SK-N-SH (cell line): ENCODE measurements around the gene GABRB1. TPM values are rescaled to one million over a fixed set of nuclear protein-coding genes. Genes with fewer than 3 reads are reported as not detected.

Source experiments
- CTCF ChIA-PET: fragments of 300-600, 350-600 bp; formaldehyde crosslinking; extraction: SDS; loops from one replicate; lab custom pipeline; 2021; lab: Yijun Ruan, JAX
- POLR2A ChIA-PET: fragments of 350-600 bp; sonication (Branson Sonifier 250); formaldehyde crosslinking; extraction: SDS; loops from one replicate; lab custom pipeline; 2020; ENCODE audit warnings: antibody characterized with exemption, inconsistent platforms; lab: Yijun Ruan, JAX
- DNase-seq: peaks from one replicate; pipeline ENCODE4 v3.0.0; 2012
- H2AFZ ChIP-seq: fragments of 200-600 bp; sonication (generic); 2 replicates; pipeline ENCODE4 v1.8.1; 2016; ENCODE audit warnings: antibody characterized with exemption, mild to moderate bottlenecking, low read depth
- H3F3A ChIP-seq: fragments of 200-600 bp; sonication (generic); replicated peaks from 2 replicates; pipeline ENCODE3; 2016; ENCODE audit warnings: antibody characterized with exemption, mild to moderate bottlenecking; ENCODE audit not compliant: insufficient read depth
- H3K27ac ChIP-seq, 2 experiments: fragments of 200-500 bp in 1 of 2; fragments of 200-600 bp in 1 of 2; sonication (Bioruptor generic) in 1 of 2; sonication (generic), shearing (Covaris generic) in 1 of 2; 2 replicates each; pipeline versions ENCODE4 v1.5.1 to v1.6.1; 2014 to 2016; ENCODE audit warnings: low read depth in 2 of 2, inconsistent platforms in 1 of 2, low read length in 1 of 2, mild to moderate bottlenecking in 1 of 2, mixed read lengths in 1 of 2
- H3K27me3 ChIP-seq: fragments of 200-600 bp; sonication (generic), shearing (Covaris generic); 2 replicates; pipeline ENCODE4 v1.6.1; 2016; ENCODE audit warnings: mixed run types; ENCODE audit not compliant: insufficient read depth
- H3K36me3 ChIP-seq, 2 experiments: fragments of 200-500 bp in 1 of 2; fragments of 200-600 bp in 1 of 2; sonication (Bioruptor generic) in 1 of 2; sonication (generic) in 1 of 2; replicated peaks in 1 of 2; 2 replicates each; pipeline versions ENCODE3 to v1.5.1; 2014 to 2016; ENCODE audit warnings: low read length in 1 of 2, mild to moderate bottlenecking in 1 of 2; ENCODE audit not compliant: insufficient read depth in 2 of 2, control insufficient read depth in 1 of 2
- H3K4me1 ChIP-seq, 2 experiments: fragments of 200-500 bp in 1 of 2; fragments of 200-600 bp in 1 of 2; sonication (Bioruptor generic) in 1 of 2; sonication (generic), shearing (Covaris generic) in 1 of 2; 2 replicates each; pipeline versions ENCODE4 v1.5.1 to v1.6.1; 2014 to 2016; ENCODE audit warnings: low read depth in 1 of 2, low read length in 1 of 2, mixed run types in 1 of 2; ENCODE audit not compliant: insufficient read depth in 2 of 2, control insufficient read depth in 1 of 2
- H3K4me2 ChIP-seq: fragments of 200-600 bp; sonication (generic), shearing (Covaris generic); 2 replicates; pipeline ENCODE4 v1.6.1; 2017; ENCODE audit warnings: mixed run types
- H3K4me3 ChIP-seq, 2 experiments: fragments of 200-500 bp in 1 of 2; fragments of 200-600 bp in 1 of 2; sonication (Bioruptor generic) in 1 of 2; sonication (generic), shearing (Covaris generic) in 1 of 2; 2 replicates each; pipeline versions ENCODE4 v1.5.1 to v1.8.1; 2014 to 2016; ENCODE audit warnings: low read depth in 2 of 2, inconsistent platforms in 1 of 2, low read length in 1 of 2, mild to moderate bottlenecking in 1 of 2, mixed read lengths in 1 of 2, moderate library complexity in 1 of 2
- H3K79me2 ChIP-seq: fragments of 200-600 bp; sonication (generic); 2 replicates; pipeline ENCODE4 v1.8.1; 2017; ENCODE audit warnings: mild to moderate bottlenecking; ENCODE audit not compliant: insufficient read depth
- H3K9ac ChIP-seq: fragments of 200-600 bp; sonication (generic); 2 replicates; pipeline ENCODE4 v1.6.1; 2017; ENCODE audit warnings: mixed run types
- H3K9me2 ChIP-seq: fragments of 200-600 bp; sonication (generic); 2 replicates; pipeline ENCODE4 v1.6.1; 2017; ENCODE audit warnings: mixed run types
- H3K9me3 ChIP-seq: fragments of 200-600 bp; sonication (generic); 2 replicates; pipeline ENCODE4 v1.6.1; 2017; ENCODE audit warnings: mixed run types, mild to moderate bottlenecking, moderate library complexity
- H4K20me1 ChIP-seq: fragments of 200-600 bp; sonication (generic); 2 replicates; pipeline ENCODE4 v1.6.1; 2017; ENCODE audit warnings: mild to moderate bottlenecking, mixed run types; ENCODE audit not compliant: insufficient read depth
- FOSL2 ChIP-seq: IDR thresholded peaks from 2 replicates; pipeline ENCODE4 v1.4.0; 2012; ENCODE audit warnings: low read depth, mild to moderate bottlenecking, moderate library complexity, borderline replicate concordance
- FOXJ3 ChIP-seq: sonication (generic); formaldehyde crosslinking; IDR thresholded peaks from 2 replicates; pipeline ENCODE4 v1.5.1; 2020; ENCODE audit warnings: mild to moderate bottlenecking, missing genetic modification reagents
- FOXM1 ChIP-seq: IDR thresholded peaks from 2 replicates; pipeline ENCODE4 v1.4.0; 2012; ENCODE audit warnings: low read depth, mild to moderate bottlenecking
- GATA2 ChIP-seq: sonication (generic); formaldehyde crosslinking; IDR thresholded peaks from 2 replicates; pipeline ENCODE4 v1.5.0; 2020; ENCODE audit warnings: mild to moderate bottlenecking, missing genetic modification reagents
- JUND ChIP-seq: IDR thresholded peaks from 2 replicates; pipeline ENCODE4 v1.4.0; 2012
- MXI1 ChIP-seq: IDR thresholded peaks from 2 replicates; pipeline ENCODE4 v1.6.1; 2012; ENCODE audit warnings: mild to moderate bottlenecking, low read depth, low read length, improper control_type of control experiment
- NRF1 ChIP-seq: IDR thresholded peaks from 2 replicates; pipeline ENCODE4 v1.6.1; 2012; ENCODE audit warnings: low read depth, mild to moderate bottlenecking, low read length
- POLR2AphosphoS5 ChIP-seq: IDR thresholded peaks from 2 replicates; pipeline ENCODE4 v1.6.1; 2012; ENCODE audit warnings: low read depth, low read length
- RAD21 ChIP-seq: IDR thresholded peaks from 2 replicates; pipeline ENCODE4 v1.6.1; 2012; ENCODE audit warnings: mild to moderate bottlenecking, low read length
- RCOR1 ChIP-seq: fragments of 150-350 bp; IDR thresholded peaks from 2 replicates; pipeline ENCODE4 v1.6.1; 2017; ENCODE audit warnings: antibody characterized with exemption, low read length
- RFX5 ChIP-seq: IDR thresholded peaks from 2 replicates; pipeline ENCODE4 v1.6.1; 2012; ENCODE audit warnings: mild to moderate bottlenecking, improper control_type of control experiment, low read length
- RXRA ChIP-seq: IDR thresholded peaks from 2 replicates; pipeline ENCODE4 v1.4.0; 2012; ENCODE audit warnings: low read depth, mild to moderate bottlenecking, borderline replicate concordance
- SMC3 ChIP-seq: IDR thresholded peaks from 2 replicates; pipeline ENCODE4 v1.6.1; 2012; ENCODE audit warnings: low read depth, low read length, improper control_type of control experiment
- TCF12 ChIP-seq: IDR thresholded peaks from 2 replicates; pipeline ENCODE4 v1.4.0; 2012
- TEAD4 ChIP-seq: IDR thresholded peaks from 2 replicates; pipeline ENCODE4 v1.4.0; 2012; ENCODE audit warnings: mild to moderate bottlenecking, borderline replicate concordance; ENCODE audit not compliant: insufficient read depth
- polyA plus RNA-seq, 3 experiments: library from polyadenylated mRNA; depleted of rRNA; stranded (reverse); fragments of >200 nt; gene quantifications; 2 replicates each; pipeline ENCODE4 v1.2.3, GENCODE V29; 2012
- TF ChIP-seq, protein P1 (sequence below): fragments of 150-350 bp; IDR thresholded peaks from 2 replicates; pipeline ENCODE4 v1.6.1; 2016; ENCODE audit warnings: mild to moderate bottlenecking, low read depth, low read length
- TF ChIP-seq, protein P2 (sequence below): IDR thresholded peaks from 2 replicates; pipeline ENCODE4 v1.6.1; 2012; ENCODE audit warnings: mild to moderate bottlenecking, low read depth, low read length, moderate library complexity
- TF ChIP-seq, protein P3 (sequence below): fragments of 200-600 bp; sonication (generic); IDR thresholded peaks from 2 replicates; pipeline ENCODE4 v1.6.1; 2017; ENCODE audit warnings: antibody characterized with exemption, mild to moderate bottlenecking, moderate library complexity
- TF ChIP-seq, protein P4 (sequence below): IDR thresholded peaks from 2 replicates; pipeline ENCODE4 v1.4.0; 2012; ENCODE audit warnings: low read depth
- TF ChIP-seq, protein P5 (sequence below): fragments of 150-350 bp; IDR thresholded peaks from 2 replicates; pipeline ENCODE4 v1.6.1; 2017; ENCODE audit warnings: antibody characterized with exemption, low read length, low read depth, borderline replicate concordance

The GABRB1 gene
- polyA plus RNA-seq, 1 of the 3 experiments (the other 2 are of a cell fraction) = not detected

DNA sequence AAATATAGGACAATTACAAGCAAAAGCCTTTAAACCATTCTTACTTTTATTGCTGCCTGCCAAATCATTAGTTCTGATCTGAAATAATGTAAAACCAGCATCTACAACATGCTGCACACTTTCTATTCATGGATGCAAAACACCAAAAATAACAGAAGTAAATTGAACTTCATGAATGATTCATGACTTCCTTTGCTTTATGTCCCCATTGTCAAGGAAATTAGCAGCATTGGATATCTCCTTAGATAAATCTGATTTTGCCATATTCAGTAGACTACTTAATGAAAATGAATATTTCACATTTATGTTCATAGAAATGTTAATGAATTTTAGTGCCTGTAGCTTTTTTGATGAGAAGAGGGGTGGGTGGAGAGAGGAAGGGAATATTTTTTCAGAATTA is 299.5 kb downstream of the GABRB1 start:
- no peaks in the 10 kb centered on the region for H3F3A ChIP-seq
- no peak for DNase-seq
- CTCF ChIA-PET = no interaction called here
- H3K4me3 ChIP-seq = no peak overlapping the region
- TF ChIP-seq FOXM1 = no peak
- no peak for TF ChIP-seq MXI1
- no peak for TF ChIP-seq RXRA
- TF ChIP-seq GATA2 (CRISPR knock-in tag) = no peak
- no peak for TF ChIP-seq TEAD4
- no peak for TF ChIP-seq RFX5
- no peak for TF ChIP-seq NRF1
- no peak for TF ChIP-seq RAD21
- TF ChIP-seq, protein P1, sequence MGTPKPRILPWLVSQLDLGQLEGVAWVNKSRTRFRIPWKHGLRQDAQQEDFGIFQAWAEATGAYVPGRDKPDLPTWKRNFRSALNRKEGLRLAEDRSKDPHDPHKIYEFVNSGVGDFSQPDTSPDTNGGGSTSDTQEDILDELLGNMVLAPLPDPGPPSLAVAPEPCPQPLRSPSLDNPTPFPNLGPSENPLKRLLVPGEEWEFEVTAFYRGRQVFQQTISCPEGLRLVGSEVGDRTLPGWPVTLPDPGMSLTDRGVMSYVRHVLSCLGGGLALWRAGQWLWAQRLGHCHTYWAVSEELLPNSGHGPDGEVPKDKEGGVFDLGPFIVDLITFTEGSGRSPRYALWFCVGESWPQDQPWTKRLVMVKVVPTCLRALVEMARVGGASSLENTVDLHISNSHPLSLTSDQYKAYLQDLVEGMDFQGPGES = no peak
- TF ChIP-seq, protein P2, sequence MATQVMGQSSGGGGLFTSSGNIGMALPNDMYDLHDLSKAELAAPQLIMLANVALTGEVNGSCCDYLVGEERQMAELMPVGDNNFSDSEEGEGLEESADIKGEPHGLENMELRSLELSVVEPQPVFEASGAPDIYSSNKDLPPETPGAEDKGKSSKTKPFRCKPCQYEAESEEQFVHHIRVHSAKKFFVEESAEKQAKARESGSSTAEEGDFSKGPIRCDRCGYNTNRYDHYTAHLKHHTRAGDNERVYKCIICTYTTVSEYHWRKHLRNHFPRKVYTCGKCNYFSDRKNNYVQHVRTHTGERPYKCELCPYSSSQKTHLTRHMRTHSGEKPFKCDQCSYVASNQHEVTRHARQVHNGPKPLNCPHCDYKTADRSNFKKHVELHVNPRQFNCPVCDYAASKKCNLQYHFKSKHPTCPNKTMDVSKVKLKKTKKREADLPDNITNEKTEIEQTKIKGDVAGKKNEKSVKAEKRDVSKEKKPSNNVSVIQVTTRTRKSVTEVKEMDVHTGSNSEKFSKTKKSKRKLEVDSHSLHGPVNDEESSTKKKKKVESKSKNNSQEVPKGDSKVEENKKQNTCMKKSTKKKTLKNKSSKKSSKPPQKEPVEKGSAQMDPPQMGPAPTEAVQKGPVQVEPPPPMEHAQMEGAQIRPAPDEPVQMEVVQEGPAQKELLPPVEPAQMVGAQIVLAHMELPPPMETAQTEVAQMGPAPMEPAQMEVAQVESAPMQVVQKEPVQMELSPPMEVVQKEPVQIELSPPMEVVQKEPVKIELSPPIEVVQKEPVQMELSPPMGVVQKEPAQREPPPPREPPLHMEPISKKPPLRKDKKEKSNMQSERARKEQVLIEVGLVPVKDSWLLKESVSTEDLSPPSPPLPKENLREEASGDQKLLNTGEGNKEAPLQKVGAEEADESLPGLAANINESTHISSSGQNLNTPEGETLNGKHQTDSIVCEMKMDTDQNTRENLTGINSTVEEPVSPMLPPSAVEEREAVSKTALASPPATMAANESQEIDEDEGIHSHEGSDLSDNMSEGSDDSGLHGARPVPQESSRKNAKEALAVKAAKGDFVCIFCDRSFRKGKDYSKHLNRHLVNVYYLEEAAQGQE = no peak
- TF ChIP-seq, protein P3, sequence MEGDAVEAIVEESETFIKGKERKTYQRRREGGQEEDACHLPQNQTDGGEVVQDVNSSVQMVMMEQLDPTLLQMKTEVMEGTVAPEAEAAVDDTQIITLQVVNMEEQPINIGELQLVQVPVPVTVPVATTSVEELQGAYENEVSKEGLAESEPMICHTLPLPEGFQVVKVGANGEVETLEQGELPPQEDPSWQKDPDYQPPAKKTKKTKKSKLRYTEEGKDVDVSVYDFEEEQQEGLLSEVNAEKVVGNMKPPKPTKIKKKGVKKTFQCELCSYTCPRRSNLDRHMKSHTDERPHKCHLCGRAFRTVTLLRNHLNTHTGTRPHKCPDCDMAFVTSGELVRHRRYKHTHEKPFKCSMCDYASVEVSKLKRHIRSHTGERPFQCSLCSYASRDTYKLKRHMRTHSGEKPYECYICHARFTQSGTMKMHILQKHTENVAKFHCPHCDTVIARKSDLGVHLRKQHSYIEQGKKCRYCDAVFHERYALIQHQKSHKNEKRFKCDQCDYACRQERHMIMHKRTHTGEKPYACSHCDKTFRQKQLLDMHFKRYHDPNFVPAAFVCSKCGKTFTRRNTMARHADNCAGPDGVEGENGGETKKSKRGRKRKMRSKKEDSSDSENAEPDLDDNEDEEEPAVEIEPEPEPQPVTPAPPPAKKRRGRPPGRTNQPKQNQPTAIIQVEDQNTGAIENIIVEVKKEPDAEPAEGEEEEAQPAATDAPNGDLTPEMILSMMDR = no peak
- no peak for TF ChIP-seq TCF12
- TF ChIP-seq, protein P4, sequence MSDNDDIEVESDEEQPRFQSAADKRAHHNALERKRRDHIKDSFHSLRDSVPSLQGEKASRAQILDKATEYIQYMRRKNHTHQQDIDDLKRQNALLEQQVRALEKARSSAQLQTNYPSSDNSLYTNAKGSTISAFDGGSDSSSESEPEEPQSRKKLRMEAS = no peak
- no peak for TF ChIP-seq FOSL2
- no peak for TF ChIP-seq JUND
- TF ChIP-seq FOXJ3 (CRISPR knock-in tag) = no peak
- no peak for TF ChIP-seq RCOR1
- TF ChIP-seq POLR2AphosphoS5 = no peak
- TF ChIP-seq, protein P5, sequence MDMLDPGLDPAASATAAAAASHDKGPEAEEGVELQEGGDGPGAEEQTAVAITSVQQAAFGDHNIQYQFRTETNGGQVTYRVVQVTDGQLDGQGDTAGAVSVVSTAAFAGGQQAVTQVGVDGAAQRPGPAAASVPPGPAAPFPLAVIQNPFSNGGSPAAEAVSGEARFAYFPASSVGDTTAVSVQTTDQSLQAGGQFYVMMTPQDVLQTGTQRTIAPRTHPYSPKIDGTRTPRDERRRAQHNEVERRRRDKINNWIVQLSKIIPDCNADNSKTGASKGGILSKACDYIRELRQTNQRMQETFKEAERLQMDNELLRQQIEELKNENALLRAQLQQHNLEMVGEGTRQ = no peak
- TF ChIP-seq SMC3 = no peak
- TF ChIP-seq, all 33 proteins: peak for 0
- Histone ChIP-seq H3K4me2 (no peak overlapping the region), H3K9me2 (no peaks in the 10 kb centered on the region), H2AFZ (no peak overlapping the region), H3K27ac (no peak overlapping the region), H3K4me1 (no peaks in the 10 kb centered on the region), H3K36me3 (no peaks in the 10 kb centered on the region), H3K27me3 (no peaks in the 10 kb centered on the region), H3K79me2 (no peaks in the 10 kb centered on the region), H4K20me1 (no peaks in the 10 kb centered on the region), H3K9ac (no peak overlapping the region), H3K9me3 (no peaks in the 10 kb centered on the region)
- POLR2A ChIA-PET = no interaction called here
